Loucy (cell line): Measurements from ENCODE around the gene SCCPDH.

Experiments used
- EZH2phosphoT487 ChIP-seq: fragments of 200-600 bp; IDR thresholded peaks from 2 replicates; pipeline ENCODE4 v1.6.1; 2018; ENCODE audit warnings: antibody characterized with exemption, mild to moderate bottlenecking, moderate library complexity, borderline replicate concordance
- TF ChIP-seq, protein P1 (sequence below): fragments of 200-600 bp; sonication (generic); conservative IDR thresholded peaks from 2 replicates; pipeline ENCODE4 v1.5.1; 2014; ENCODE audit warnings: mild to moderate bottlenecking, antibody characterized with exemption, low read length

DNA sequence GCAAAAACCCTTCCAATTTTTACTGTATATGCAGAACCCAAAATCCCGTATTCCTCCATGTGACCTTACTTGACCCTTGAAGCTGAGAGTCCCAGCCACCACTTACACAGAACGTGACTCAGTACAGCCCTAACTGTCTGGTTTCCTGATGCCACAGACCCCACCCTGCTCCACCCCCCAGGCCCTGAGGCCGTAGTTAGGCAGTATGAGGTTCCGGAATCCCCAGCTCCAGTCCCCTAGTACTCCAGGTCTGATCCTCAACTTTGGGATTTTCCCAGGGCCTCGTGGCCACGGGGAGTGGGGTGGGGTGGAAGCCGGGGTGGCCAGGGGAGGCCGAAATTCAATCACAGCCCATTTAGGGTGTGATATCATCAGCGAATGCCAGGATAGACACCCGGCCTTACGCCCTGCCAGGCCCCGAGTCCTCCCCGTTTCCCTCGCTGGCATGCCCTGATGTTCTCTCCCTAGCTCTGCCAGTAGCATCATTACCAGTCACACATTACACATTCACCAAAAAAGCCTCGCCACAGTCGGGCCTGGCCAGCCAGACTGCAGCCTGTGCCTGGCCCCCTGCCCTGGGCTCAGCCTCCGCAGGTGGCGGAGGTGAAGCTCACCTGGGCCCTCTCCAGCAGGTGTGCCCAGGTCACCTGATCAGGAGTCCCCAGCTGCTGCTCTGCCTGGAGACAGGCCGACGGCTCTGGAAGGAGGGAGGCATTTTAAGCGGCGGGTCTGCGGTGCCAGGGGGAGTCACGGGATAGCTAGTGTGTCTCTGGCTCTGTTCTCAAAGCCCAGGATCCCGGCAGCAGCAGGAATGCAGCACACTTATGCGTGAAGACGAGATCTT is 70.8 kb downstream of the SCCPDH start:
- TF ChIP-seq, protein P1, sequence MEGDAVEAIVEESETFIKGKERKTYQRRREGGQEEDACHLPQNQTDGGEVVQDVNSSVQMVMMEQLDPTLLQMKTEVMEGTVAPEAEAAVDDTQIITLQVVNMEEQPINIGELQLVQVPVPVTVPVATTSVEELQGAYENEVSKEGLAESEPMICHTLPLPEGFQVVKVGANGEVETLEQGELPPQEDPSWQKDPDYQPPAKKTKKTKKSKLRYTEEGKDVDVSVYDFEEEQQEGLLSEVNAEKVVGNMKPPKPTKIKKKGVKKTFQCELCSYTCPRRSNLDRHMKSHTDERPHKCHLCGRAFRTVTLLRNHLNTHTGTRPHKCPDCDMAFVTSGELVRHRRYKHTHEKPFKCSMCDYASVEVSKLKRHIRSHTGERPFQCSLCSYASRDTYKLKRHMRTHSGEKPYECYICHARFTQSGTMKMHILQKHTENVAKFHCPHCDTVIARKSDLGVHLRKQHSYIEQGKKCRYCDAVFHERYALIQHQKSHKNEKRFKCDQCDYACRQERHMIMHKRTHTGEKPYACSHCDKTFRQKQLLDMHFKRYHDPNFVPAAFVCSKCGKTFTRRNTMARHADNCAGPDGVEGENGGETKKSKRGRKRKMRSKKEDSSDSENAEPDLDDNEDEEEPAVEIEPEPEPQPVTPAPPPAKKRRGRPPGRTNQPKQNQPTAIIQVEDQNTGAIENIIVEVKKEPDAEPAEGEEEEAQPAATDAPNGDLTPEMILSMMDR: no peak
- TF ChIP-seq EZH2phosphoT487: no peak
